GM12878 (cell line): ENCODE data around the gene MRTFB. TPM values are rescaled to one million over a fixed set of nuclear protein-coding genes. Genes with fewer than 3 reads are reported as not detected.

Experiments used
- ATAC-seq: fragments of 200-7000 bp; cut with Tn5 transposase; 3 replicates; pipeline ENCODE4 v1.9.1; 2020; ENCODE audit warnings: mild to moderate bottlenecking, moderate library complexity
- BruUV-seq: library from RNA; stranded (reverse); fragments of 400-500 nt; replicated peaks from 2 replicates; lab custom pipeline; 2021; lab: Mats Ljungman, UMichigan
- CTCF ChIA-PET: fragments of 300-600 bp; sonication (Branson Sonifier 250); formaldehyde crosslinking; extraction: SDS; loops from one replicate; lab custom pipeline; 2021; ENCODE audit warnings: inconsistent platforms; lab: Yijun Ruan, JAX
- POLR2A ChIA-PET: fragments of 350-600 bp; formaldehyde crosslinking; extraction: SDS; loops from one replicate; lab custom pipeline; 2021; ENCODE audit warnings: inconsistent platforms; lab: Charles Lee
- RAD21 ChIA-PET: fragments of 300-600 bp; sonication (Branson Sonifier 250); formaldehyde crosslinking; loops from one replicate; lab custom pipeline; 2023; ENCODE audit warnings: antibody characterized with exemption; ENCODE audit not compliant: unreplicated experiment; lab: Charles Lee
- SMC1A ChIA-PET: fragments of 300-600 bp; sonication (Branson Sonifier 250); formaldehyde crosslinking; loops from one replicate; lab custom pipeline; 2023; ENCODE audit not compliant: unreplicated experiment, uncharacterized antibody; lab: Charles Lee
- DNase-seq: peaks from one replicate; pipeline ENCODE4 v3.0.0-alpha.2; 2011; ENCODE audit warnings: low read depth, low spot score
- FAIRE-seq: peaks from 3 replicates; lab custom pipeline; 2011; peaks lifted over from hg19 to GRCh38; lab: Jason Lieb, UNC
- H2AFZ ChIP-seq: 2 replicates; pipeline ENCODE4 v1.6.0; 2011; ENCODE audit warnings: low read depth, low read length, control low read depth; ENCODE audit not compliant: control insufficient read depth
- H3K27ac ChIP-seq: 2 replicates; pipeline ENCODE4 v1.5.1; 2011; ENCODE audit warnings: control low read depth; ENCODE audit not compliant: control insufficient read depth, insufficient read depth
- H3K27me3 ChIP-seq, 2 experiments: replicated peaks in 1 of 2; 2 replicates each; pipeline versions ENCODE4 v1.6.0 to v1.6.1; 2011; ENCODE audit warnings: low read length in 1 of 2; ENCODE audit not compliant: control insufficient read depth in 2 of 2, insufficient read depth in 2 of 2
- H3K36me3 ChIP-seq, 2 experiments: 2 replicates each; pipeline ENCODE4 v1.5.1; 2011; ENCODE audit warnings: low read length in 1 of 2; ENCODE audit not compliant: control insufficient read depth in 2 of 2, insufficient read depth in 2 of 2
- H3K4me1 ChIP-seq: 2 replicates; pipeline ENCODE4 v1.6.1; 2011; ENCODE audit warnings: mild to moderate bottlenecking, low read length, moderate library complexity, mixed read lengths; ENCODE audit not compliant: control insufficient read depth, insufficient read depth
- H3K4me2 ChIP-seq: 2 replicates; pipeline ENCODE4 v1.6.0; 2011; ENCODE audit warnings: control low read depth; ENCODE audit not compliant: control insufficient read depth, insufficient read depth
- H3K4me3 ChIP-seq: fragments of 200-600 bp; sonication (generic); 2 replicates; pipeline ENCODE4 v1.5.1; 2016
- H3K79me2 ChIP-seq: 2 replicates; pipeline ENCODE4 v1.6.0; 2011; ENCODE audit warnings: low read length; ENCODE audit not compliant: control insufficient read depth, insufficient read depth
- H3K9ac ChIP-seq: 2 replicates; pipeline ENCODE4 v1.8.0; 2011; ENCODE audit warnings: low read length, control low read depth, mixed read lengths; ENCODE audit not compliant: control insufficient read depth, insufficient read depth
- H3K9me3 ChIP-seq: replicated peaks from 3 replicates; pipeline ENCODE4 v1.5.1; 2011; ENCODE audit warnings: mild to moderate bottlenecking, low read length; ENCODE audit not compliant: control insufficient read depth, insufficient read depth
- H4K20me1 ChIP-seq: 2 replicates; pipeline ENCODE4 v1.6.0; 2011; ENCODE audit not compliant: control insufficient read depth, insufficient read depth
- CHD2 ChIP-seq: IDR thresholded peaks from 2 replicates; pipeline ENCODE4 v1.6.1; 2011; ENCODE audit warnings: low read depth, low read length, improper control_type of control experiment, borderline replicate concordance
- CTCF ChIP-seq, 3 experiments: IDR thresholded peaks in 2 of 3; conservative IDR thresholded peaks in 1 of 3; 2 replicates each; pipeline ENCODE4 v1.5.1; 2011; ENCODE audit warnings: low read depth in 3 of 3, low read length in 3 of 3, mild to moderate bottlenecking in 3 of 3, control low read depth in 2 of 3, moderate library complexity in 2 of 3, inconsistent platforms in 1 of 3, mixed read lengths in 1 of 3; ENCODE audit not compliant: control insufficient read depth in 2 of 3, insufficient read depth in 1 of 3; ENCODE audit errors: extremely low read depth in 1 of 3
- FOS ChIP-seq: IDR thresholded peaks from 3 replicates; pipeline ENCODE4 v1.6.1; 2011; ENCODE audit warnings: borderline replicate concordance; ENCODE audit not compliant: insufficient read length; ENCODE audit errors: extremely low read depth
- FOXK2 ChIP-seq: fragments of 450-650 bp; IDR thresholded peaks from 2 replicates; pipeline ENCODE4 v1.6.1; 2017; ENCODE audit warnings: mild to moderate bottlenecking, moderate library complexity
- HDAC2 ChIP-seq: fragments of 200-600 bp; sonication (generic); IDR thresholded peaks from 2 replicates; pipeline ENCODE4 v1.6.1; 2017
- KAT2A ChIP-seq: conservative IDR thresholded peaks from 2 replicates; pipeline ENCODE4 v1.6.1; 2011; ENCODE audit warnings: low read depth, low read length; ENCODE audit not compliant: control insufficient read depth
- SMAD5 ChIP-seq: IDR thresholded peaks from 2 replicates; pipeline ENCODE4 v1.6.1; 2016; ENCODE audit warnings: antibody characterized with exemption, low read depth
- SP1 ChIP-seq: IDR thresholded peaks from one replicate; pipeline ENCODE4 v1.6.1; 2011; ENCODE audit warnings: low read depth, low read length
- SREBF2 ChIP-seq: IDR thresholded peaks from 2 replicates; pipeline ENCODE4 v1.6.1; 2012; ENCODE audit warnings: mild to moderate bottlenecking, low read length
- TAF1 ChIP-seq: IDR thresholded peaks from 2 replicates; pipeline ENCODE4 v1.6.1; 2011; ENCODE audit warnings: mild to moderate bottlenecking, low read depth, low read length, borderline replicate concordance
- TCF7 ChIP-seq: IDR thresholded peaks from 2 replicates; pipeline ENCODE4 v1.6.1; 2014; ENCODE audit warnings: antibody characterized with exemption, borderline replicate concordance
- USF1 ChIP-seq: IDR thresholded peaks from 2 replicates; pipeline ENCODE4 v1.6.1; 2011; ENCODE audit warnings: borderline replicate concordance, low read depth, mild to moderate bottlenecking, moderate library complexity, mixed read lengths, low read length; ENCODE audit not compliant: insufficient read depth; ENCODE audit errors: extremely low read length
- USF2 ChIP-seq: IDR thresholded peaks from 2 replicates; pipeline ENCODE4 v1.6.1; 2011; ENCODE audit warnings: low read depth, low read length, improper control_type of control experiment, borderline replicate concordance
- WRNIP1 ChIP-seq: IDR thresholded peaks from 2 replicates; pipeline ENCODE4 v1.6.1; 2011; ENCODE audit warnings: low read depth, low read length, improper control_type of control experiment, borderline replicate concordance
- YY1 ChIP-seq: IDR thresholded peaks from 2 replicates; pipeline ENCODE4 v1.6.1; 2011; ENCODE audit warnings: low read depth, mild to moderate bottlenecking, low read length
- WGBS: methylation state at CpG from one replicate; pipeline ENCODE4 v1.1.6; 2016; ENCODE audit warnings: low lambda C conversion rate; ENCODE audit not compliant: insufficient replicate concordance, insufficient coverage; ENCODE audit errors: missing lambda C conversion rate; 5-methylcytosine and 5-hydroxymethylcytosine counted together
- in situ Hi-C: fragments of 300-500 bp; cut with MboI; formaldehyde crosslinking; loops from 9 replicates; pipeline ENCODE4 v1.14.3; 2018; ENCODE audit warnings: mixed read lengths
- intact Hi-C: fragments of 100-400 bp; cut with micrococcal nuclease; formaldehyde crosslinking; loops from one replicate; pipeline ENCODE4 v1.14.2; 2022; ENCODE audit not compliant: unreplicated experiment
- polyA plus RNA-seq, 11 experiments: library from polyadenylated mRNA; depleted of rRNA in 4 of 11; unstranded in 6 of 11; stranded (reverse) in 5 of 11; fragments of >200 nt; fragmentation: Nextera tagmentation in 4 of 11; fragmentation: Illumina TruSeq in 1 of 11; extraction: Ambion mirVana in 4 of 11; extraction: Trizol in 1 of 11; gene quantifications; 1 replicate in 1 of 11; 2 replicates in 10 of 11; pipeline versions ENCODE4 v1.2.1 to v1.2.3, GENCODE V29; 2011 to 2016; ENCODE audit warnings: inconsistent platforms in 2 of 11, missing spikeins in 2 of 11, low read depth in 1 of 11
- total RNA-seq, 4 experiments: library from RNA; depleted of rRNA in 3 of 4; stranded (reverse); fragments of >200 nt in 3 of 4; fragmentation: Illumina TruSeq in 1 of 4; extraction: Trizol in 1 of 4; gene quantifications; 2 replicates each; pipeline versions ENCODE4 v1.2.1 to v1.2.3, GENCODE V29; 2013 to 2021

The MRTFB gene
- total and polyA plus RNA-seq, 10 of the 15 experiments (the other 5 are each of a cell fraction or from before 2014, with no cell fraction given): 2.1 to 14.3 (median 8.0) TPM

- Histone ChIP-seq H3K27ac (no peak overlapping the region), H3K79me2 (no peaks in the 10 kb centered on the region), H3K36me3 (no peaks in the 10 kb centered on the region), H3K9me3 (no peaks in the 10 kb centered on the region; the same call in 2 of the 3 replicates), H2AFZ (no peak overlapping the region), H3K4me3 (no peak overlapping the region), H3K27me3 (no peaks in the 10 kb centered on the region), H4K20me1 (no peaks in the 10 kb centered on the region), H3K9ac (no peak overlapping the region), H3K4me2 (no peak overlapping the region), H3K4me1 (peaks cover 5% of the 10 kb centered on the region)
- no peak for FAIRE-seq
- ATAC-seq: no peak
- intact Hi-C loops: no loop called here
- CTCF ChIA-PET: interaction anchor here (0.6 to 1.5 kb wide), 3 partner anchors 18 to 213 kb away, joined by 3 read pairs; no protein-coding TSS in a partner anchor
- in situ Hi-C loops: no loop called here
- RAD21 ChIA-PET: no interaction called here
- no peak for DNase-seq
- POLR2A ChIA-PET: no interaction called here
- BruUV-seq: no TSS peak
- TF ChIP-seq CHD2 (no peak), USF2 (no peak)
- SMC1A ChIA-PET: interaction anchor here (1.5 kb wide), 1 partner anchor 10 kb away, joined by 3 read pairs; no protein-coding TSS in a partner anchor
- WGBS: 97% methylated on average over 5 of the region's 5 CpGs
Measured at GRCh38 chr16:14140923-14141322, 69.8 kb downstream of the MRTFB start.

- RAD21 ChIA-PET: interaction anchor here (1.6 kb wide), 1 partner anchor 26 kb away, joined by 7 read pairs; no protein-coding TSS in a partner anchor
- no peak overlapping the region; the same call in 1 of the 2 replicates for H3K27ac ChIP-seq
- no TSS peak for BruUV-seq
- DNase-seq: no peak
- ATAC-seq: peak; percentile 56
- H3K79me2 ChIP-seq: no peaks in the 10 kb centered on the region
- H3K9me3 ChIP-seq: no peaks in the 10 kb centered on the region
- CTCF ChIA-PET: interaction anchor here (1.3 to 1.9 kb wide), 5 partner anchors 12 to 226 kb away, joined by 3 to 10 read pairs (median 4); partner anchors contain the start of gene ERCC4
- H3K36me3 ChIP-seq: no peaks in the 10 kb centered on the region
- no peak overlapping the region; the same call in 1 of the 2 replicates for H3K4me3 ChIP-seq
- SMC1A ChIA-PET: interaction anchor here (0.9 to 3.6 kb wide), 13 partner anchors 8 to 382 kb away, joined by 3 to 16 read pairs (median 5); no protein-coding TSS in a partner anchor
- H4K20me1 ChIP-seq: no peaks in the 10 kb centered on the region
- FAIRE-seq: peak; percentile 57
- POLR2A ChIA-PET: no interaction called here
- no peak overlapping the region for H3K9ac ChIP-seq
- H3K4me1 ChIP-seq: peaks cover 11% of the 10 kb centered on the region
- intact Hi-C loops: no loop called here
- H3K27me3 ChIP-seq: no peaks in the 10 kb centered on the region
- no peak overlapping the region; the same call in 1 of the 2 replicates for H3K4me2 ChIP-seq
- peak overlapping the region; percentile 3; the same call in 1 of the 2 replicates for H2AFZ ChIP-seq
- in situ Hi-C loops: no loop called here
- TF ChIP-seq KAT2A (no peak), TAF1 (no peak), YY1 (no peak), WRNIP1 (no peak), FOS (no peak), FOXK2 (no peak), SREBF2 (no peak), USF1 (no peak), CTCF (IDR thresholded peaks at IDR 0.05 in 2 of 3, conservative IDR thresholded peaks at IDR 0.05 in 1 of 3; ENCODE audit: control insufficient read depth in 2 of 3, extremely low read depth in 1 of 3, insufficient read depth in 1 of 3, low read depth in 3 of 3, low read length in 3 of 3) (no peak), SP1 (no peak), SMAD5 (no peak), HDAC2 (no peak), TCF7 (no peak)
Measured at GRCh38 chr16:14146445-14146844, 75.3 kb downstream of the MRTFB start.
